Measurements from ENCODE around the gene HOXA7.

HOXA7 gene

DNA sequence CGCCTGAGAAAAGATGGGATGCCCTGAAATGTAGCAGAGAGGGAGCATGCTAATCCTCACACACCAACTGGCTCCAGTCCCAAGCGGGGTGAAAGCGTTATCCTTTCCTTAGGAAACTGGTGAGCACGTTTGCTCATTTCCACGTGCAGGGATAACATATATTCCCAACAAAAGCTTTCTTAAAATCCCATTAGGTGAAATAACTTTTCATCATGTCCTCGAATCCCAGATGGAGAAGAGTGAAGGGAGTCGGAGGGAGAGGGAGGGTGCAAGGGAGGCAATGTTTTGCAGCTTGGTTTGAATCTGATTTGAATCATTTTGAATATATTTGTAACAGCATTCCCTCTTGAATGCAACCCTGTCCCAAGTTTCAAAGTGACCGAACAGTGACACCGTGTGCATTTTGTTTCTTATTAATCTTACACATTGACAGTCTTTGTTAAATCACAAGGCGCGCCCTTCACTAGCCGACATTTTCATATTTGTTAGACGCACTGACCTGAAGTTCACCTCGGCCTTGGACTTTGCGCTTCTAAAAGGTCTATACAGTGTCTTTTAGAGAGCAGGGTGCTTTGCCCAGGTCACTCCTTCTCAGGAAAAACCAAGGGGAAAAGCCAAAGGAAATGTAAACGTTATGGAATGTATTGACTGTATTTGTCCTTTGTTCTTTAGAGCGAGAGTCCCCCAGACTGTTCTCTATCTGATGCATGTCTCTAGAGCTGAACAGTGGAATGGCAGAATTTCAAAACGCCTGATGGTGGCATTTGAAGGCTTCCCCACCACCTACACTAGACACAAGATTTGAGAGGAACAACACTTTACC lies 22.9 kb downstream of the HOXA7 start:
- Histone ChIP-seq H3K4me1 (peaks cover 23 to 40% (median 32%) of the 10 kb centered on the region in 10 experiments), H4K20me1 (no peaks in the 10 kb centered on the region), H3K27me3 (peaks cover 0 to 26% (median 15%) of the 10 kb centered on the region in 11 experiments; a peak in 16 of 22 replicates), H3K4me2 (peak overlapping the region in 3 of 11 experiments; percentile 50 to 86 (median 69); a peak in 1 of 22 replicates), H3K27ac (no peak overlapping the region), H3K36me3 (no peaks in the 10 kb centered on the region; a peak in 1 of 22 replicates), H3K4me3 (no peak overlapping the region), H3K9ac (no peak overlapping the region), H3K9me3 (replicated peaks in 1 of 11) (peaks cover 21 to 44% (median 35%) of the 10 kb centered on the region in 11 experiments)
- no peak for TF ChIP-seq Cebpa-rat (IDR thresholded peaks at IDR 0.05)

DNA sequence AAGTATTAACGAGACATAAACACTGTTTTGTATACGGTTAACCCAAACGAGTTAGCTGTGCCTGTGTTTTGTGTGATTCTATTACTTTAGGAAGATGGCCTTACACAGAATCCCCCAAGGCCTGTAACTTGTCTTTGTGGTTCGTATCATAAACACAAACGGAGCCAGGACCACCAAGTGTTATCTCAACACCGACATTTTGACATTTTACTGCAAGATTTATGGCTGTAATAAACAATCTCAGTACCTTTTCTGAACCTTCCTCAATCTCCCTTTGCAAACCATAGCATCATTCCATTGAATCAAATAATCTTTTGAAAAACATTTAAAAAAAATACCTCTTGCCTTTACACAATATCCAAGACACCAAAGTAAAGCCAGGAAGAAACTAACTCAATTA lies 23.5 kb downstream of the HOXA7 start:
- Histone ChIP-seq H3K27me3 (peaks cover 0 to 24% (median 14%) of the 10 kb centered on the region in 11 experiments; a peak in 16 of 22 replicates), H3K27ac (no peak overlapping the region), H3K9ac (no peak overlapping the region), H4K20me1 (no peaks in the 10 kb centered on the region), H3K4me1 (peaks cover 23 to 40% (median 32%) of the 10 kb centered on the region in 10 experiments), H3K4me2 (no peak overlapping the region), H3K36me3 (no peaks in the 10 kb centered on the region; a peak in 1 of 22 replicates), H3K4me3 (no peak overlapping the region), H3K9me3 (replicated peaks in 1 of 11) (peaks cover 21 to 44% (median 35%) of the 10 kb centered on the region in 11 experiments)
- no peak for TF ChIP-seq Cebpa-rat (IDR thresholded peaks at IDR 0.05)

- Histone ChIP-seq H3K9ac (no peak overlapping the region), H3K4me2 (no peak overlapping the region), H4K20me1 (no peaks in the 10 kb centered on the region), H3K4me3 (no peak overlapping the region), H3K27me3 (peaks cover 0 to 17% (median 13%) of the 10 kb centered on the region in 11 experiments; a peak in 15 of 22 replicates), H3K27ac (no peak overlapping the region), H3K36me3 (no peaks in the 10 kb centered on the region; a peak in 1 of 22 replicates), H3K9me3 (replicated peaks in 1 of 11) (peaks cover 21 to 44% (median 35%) of the 10 kb centered on the region in 11 experiments), H3K4me1 (peaks cover 17 to 33% (median 25%) of the 10 kb centered on the region in 10 experiments)
- TF ChIP-seq Cebpa-rat (IDR thresholded peaks at IDR 0.05): no peak
Measured at GRCh38 chr7:27132214-27132613, 24.3 kb downstream of the HOXA7 start.

- Histone ChIP-seq H3K4me1 (peaks cover 12 to 25% (median 19%) of the 10 kb centered on the region in 10 experiments), H3K4me2 (no peak overlapping the region), H3K4me3 (no peak overlapping the region), H4K20me1 (no peaks in the 10 kb centered on the region), H3K9ac (no peak overlapping the region), H3K27me3 (peaks cover 0 to 9% (median 5%) of the 10 kb centered on the region in 11 experiments; a peak in 11 of 22 replicates), H3K36me3 (no peaks in the 10 kb centered on the region; a peak in 1 of 22 replicates), H3K27ac (no peak overlapping the region), H3K9me3 (replicated peaks in 1 of 11) (peaks cover 21 to 43% (median 31%) of the 10 kb centered on the region in 11 experiments)
- TF ChIP-seq Cebpa-rat (IDR thresholded peaks at IDR 0.05): no peak
Measured at GRCh38 chr7:27131390-27131819, 25.1 kb downstream of the HOXA7 start.

DNA sequence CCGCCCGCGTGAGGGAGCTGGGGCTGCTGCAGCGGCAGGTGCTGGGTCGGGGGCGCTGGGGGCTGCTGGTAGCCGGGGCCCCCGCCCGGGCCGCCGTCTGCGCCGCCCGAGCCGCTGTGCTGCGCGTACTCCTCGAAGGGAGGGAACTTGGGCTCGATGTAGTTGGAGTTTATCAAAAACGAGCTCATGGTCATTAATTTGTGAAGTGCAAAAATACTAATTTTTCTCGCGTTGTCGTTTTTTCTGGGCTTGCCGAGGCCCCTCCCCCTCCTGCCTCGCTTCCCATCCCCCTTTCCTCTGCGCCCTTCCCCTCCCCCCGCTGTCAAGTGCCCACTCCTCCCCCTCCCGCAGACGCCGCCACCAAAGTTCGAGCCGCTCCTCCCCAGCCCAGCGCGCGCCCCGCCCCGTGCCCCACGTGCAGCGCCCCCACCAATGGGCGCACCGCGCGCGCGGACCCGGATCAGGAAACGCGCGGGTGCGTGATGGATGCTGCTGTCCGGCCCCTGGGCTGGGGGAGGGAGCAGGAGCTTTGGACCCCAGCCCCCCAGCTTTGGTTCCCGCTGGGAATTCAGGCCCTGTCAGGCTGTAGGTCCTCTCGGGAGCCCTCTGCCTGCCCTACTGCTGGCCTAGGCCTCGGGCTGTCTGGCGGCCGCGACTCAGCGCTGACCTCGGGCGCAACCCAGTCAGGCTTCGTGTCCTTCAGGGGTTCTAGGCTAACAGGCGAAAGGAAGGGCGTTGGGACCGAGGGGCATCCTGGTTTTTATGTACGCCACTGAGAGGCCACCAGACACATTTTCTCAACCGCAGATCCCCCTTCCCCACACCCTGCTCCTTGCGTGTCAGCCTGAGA lies 25.7 kb downstream of the HOXA7 start, which contains the start of gene HOXA4:
TSS of gene HOXA4 (minus strand) at position 218 of the 850 bp plus-strand sequence. CDS start at position 194, 24 bp downstream.
- Histone ChIP-seq H3K9me3 (replicated peaks in 1 of 11) (peaks cover 21 to 41% (median 27%) of the 10 kb centered on the region in 11 experiments), H3K4me3 (no peak within 1 kb of the TSS), H3K4me1 (peaks cover 8 to 18% (median 14%) of the 10 kb centered on the region in 10 experiments), H3K27me3 (peaks cover 0 to 2% (median 0%) of the 10 kb centered on the region in 11 experiments; a peak in 3 of 22 replicates), H3K27ac (no peak within 1 kb of the TSS), H4K20me1 (no peaks in the 10 kb centered on the region), H3K36me3 (no peaks in the 10 kb centered on the region; a peak in 1 of 22 replicates), H3K9ac (no peak within 1 kb of the TSS), H3K4me2 (no peak within 1 kb of the TSS)
- TF ChIP-seq Cebpa-rat (IDR thresholded peaks at IDR 0.05): no peak

DNA sequence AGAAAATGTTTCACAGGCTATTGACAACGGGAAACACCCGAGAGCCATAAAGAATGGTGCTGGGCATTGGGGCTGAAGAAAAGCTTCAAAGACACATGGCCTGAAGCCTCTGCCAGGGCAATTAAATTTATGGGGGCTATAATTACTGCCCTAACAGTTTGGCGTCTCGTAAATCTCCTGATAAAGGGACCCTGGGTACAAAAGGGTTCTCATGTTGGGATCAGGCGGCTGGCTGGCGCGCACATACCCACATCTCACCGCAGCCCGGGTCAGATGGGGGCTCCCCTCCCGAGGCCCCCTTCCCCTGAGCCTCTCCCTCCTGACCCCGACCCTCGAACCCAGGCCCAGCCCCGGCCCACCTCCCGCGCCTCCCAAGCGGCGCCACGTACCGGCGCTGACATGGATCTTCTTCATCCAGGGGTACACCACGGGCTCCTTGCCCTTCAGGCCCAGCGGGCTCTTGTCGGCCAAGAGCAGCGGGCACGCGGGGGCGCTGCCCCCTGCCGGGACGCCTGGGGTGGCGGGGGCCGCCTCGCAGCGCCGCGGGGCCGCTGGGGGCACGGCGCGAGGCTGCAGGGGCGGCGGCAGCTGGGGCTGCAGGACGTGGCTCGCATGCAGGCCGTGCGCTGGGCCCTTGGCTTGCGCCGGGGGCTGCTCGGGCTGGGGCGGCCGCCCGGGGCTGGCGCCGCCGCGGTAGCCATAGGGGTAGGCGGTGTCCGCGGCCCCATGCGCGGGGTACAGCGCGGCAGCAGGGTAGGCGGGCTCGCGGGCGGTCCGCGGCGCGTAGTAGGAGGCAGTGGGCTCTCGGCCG lies 26.5 kb downstream of the HOXA7 start:
- peaks cover 21 to 41% (median 26%) of the 10 kb centered on the region in 11 experiments for H3K9me3 ChIP-seq (replicated peaks in 1 of 11)
- H3K9ac ChIP-seq: no peak overlapping the region
- no peaks in the 10 kb centered on the region for H4K20me1 ChIP-seq
- H3K4me3 ChIP-seq: no peak overlapping the region
- H3K4me1 ChIP-seq: peaks cover 0 to 10% (median 6%) of the 10 kb centered on the region in 10 experiments; a peak in 15 of 20 replicates
- H3K27me3 ChIP-seq: no peaks in the 10 kb centered on the region; a peak in 1 of 22 replicates
- no peak for TF ChIP-seq Cebpa-rat (IDR thresholded peaks at IDR 0.05)
- H3K4me2 ChIP-seq: no peak overlapping the region
- no peaks in the 10 kb centered on the region; a peak in 1 of 22 replicates for H3K36me3 ChIP-seq
- H3K27ac ChIP-seq: no peak overlapping the region

GRCh38 chr7:27128776-27129728 lies 27.4 kb downstream of the HOXA7 start:
- Histone ChIP-seq H3K27me3 (no peaks in the 10 kb centered on the region; a peak in 1 of 22 replicates), H3K27ac (no peak overlapping the region), H3K9ac (no peak overlapping the region), H3K4me2 (no peak overlapping the region), H4K20me1 (no peaks in the 10 kb centered on the region), H3K9me3 (replicated peaks in 1 of 11) (peaks cover 21 to 44% (median 30%) of the 10 kb centered on the region in 11 experiments), H3K36me3 (no peaks in the 10 kb centered on the region; a peak in 1 of 22 replicates), H3K4me3 (no peak overlapping the region), H3K4me1 (peaks cover 0 to 1% (median 0%) of the 10 kb centered on the region in 10 experiments; a peak in 2 of 20 replicates)
- no peak for TF ChIP-seq Cebpa-rat (IDR thresholded peaks at IDR 0.05)
